ENCODE measurements around the gene LHFPL6. TPM values are rescaled to one million over a fixed set of nuclear protein-coding genes. Genes with fewer than 3 reads are reported as not detected.

Gene LHFPL6
- total RNA-seq, 1 donor from 2014 or later, result 3.0 TPM

GRCh38 chr13:39509616-39510315 lies 93.2 kb downstream of the LHFPL6 start:
- no peaks in the 10 kb centered on the region for H4K20me1 ChIP-seq (ENCODE audit: low read depth)
- H3K79me2 ChIP-seq (ENCODE audit: low read depth), result no peaks in the 10 kb centered on the region
- H3K27me3 ChIP-seq, result no peaks in the 10 kb centered on the region
- H3K9me3 ChIP-seq (ENCODE audit: low read depth), result no peaks in the 10 kb centered on the region
- no peak overlapping the region for H3K9ac ChIP-seq
- H3K4me3 Mint-ChIP-seq, result no peak overlapping the region
- peaks cover 11% of the 10 kb centered on the region for H3F3A ChIP-seq (ENCODE audit: low read depth)
- H3K4me1 Mint-ChIP-seq, result peaks cover 28% of the 10 kb centered on the region
- no peak overlapping the region for H3K27ac Mint-ChIP-seq
- H3K27ac ChIP-seq, result no peak overlapping the region
- peaks cover 6% of the 10 kb centered on the region for H3K36me3 Mint-ChIP-seq
- DNase-seq (ENCODE audit: low spot score), result no peak
- no peak overlapping the region for H3K4me3 ChIP-seq
- H3K27me3 Mint-ChIP-seq (ENCODE audit: insufficient read depth, low read depth), result no peaks in the 10 kb centered on the region
- H3K9me3 Mint-ChIP-seq, result peaks cover 4% of the 10 kb centered on the region
- peaks cover 19% of the 10 kb centered on the region for H3K4me1 ChIP-seq
- TF ChIP-seq EZH2phosphoT487 (IDR thresholded peaks at IDR 0.05) (no peak), CTCF (IDR thresholded peaks at IDR 0.05) (no peak), EZH2 (IDR thresholded peaks at IDR 0.05) (no peak)
- no peak overlapping the region for H2AFZ ChIP-seq (replicated peaks)
- no peak overlapping the region for H3K4me2 ChIP-seq
- H3K36me3 ChIP-seq, result no peaks in the 10 kb centered on the region

- no peaks in the 10 kb centered on the region for H3K27me3 Mint-ChIP-seq (ENCODE audit: insufficient read depth, low read depth)
- Histone ChIP-seq H3K9ac (no peak overlapping the region), H3K79me2 (ENCODE audit: low read depth) (no peaks in the 10 kb centered on the region), H2AFZ (replicated peaks) (no peak overlapping the region), H3K27ac (no peak overlapping the region), H3K4me2 (no peak overlapping the region), H3K9me3 (ENCODE audit: low read depth) (no peaks in the 10 kb centered on the region), H3F3A (ENCODE audit: low read depth) (peaks cover 4% of the 10 kb centered on the region), H3K4me1 (peaks cover 13% of the 10 kb centered on the region), H4K20me1 (ENCODE audit: low read depth) (no peaks in the 10 kb centered on the region), H3K36me3 (no peaks in the 10 kb centered on the region), H3K27me3 (no peaks in the 10 kb centered on the region), H3K4me3 (no peak overlapping the region)
- TF ChIP-seq CTCF (IDR thresholded peaks at IDR 0.05) (no peak), EZH2 (IDR thresholded peaks at IDR 0.05) (no peak), EZH2phosphoT487 (IDR thresholded peaks at IDR 0.05) (no peak)
- peaks cover 2% of the 10 kb centered on the region for H3K9me3 Mint-ChIP-seq
- no peak overlapping the region for H3K27ac Mint-ChIP-seq
- no peak overlapping the region for H3K4me3 Mint-ChIP-seq
- DNase-seq (ENCODE audit: low spot score), result no peak
- H3K36me3 Mint-ChIP-seq, result peaks cover 10% of the 10 kb centered on the region
- peaks cover 26% of the 10 kb centered on the region for H3K4me1 Mint-ChIP-seq
These were observed 96.2 kb downstream of the LHFPL6 start for GRCh38 chr13:39506559-39507390.

GRCh38 chr13:39505151-39505550 lies 97.8 kb downstream of the LHFPL6 start:
- H3K4me3 Mint-ChIP-seq, result no peak overlapping the region
- no peak for DNase-seq (ENCODE audit: low spot score)
- no peaks in the 10 kb centered on the region for H3K36me3 ChIP-seq
- no peak overlapping the region for H3K9ac ChIP-seq
- no peak overlapping the region for H3K27ac ChIP-seq
- peaks cover 15% of the 10 kb centered on the region for H3K4me1 ChIP-seq
- no peak overlapping the region for H2AFZ ChIP-seq (replicated peaks)
- H3K4me1 Mint-ChIP-seq, result peaks cover 35% of the 10 kb centered on the region
- peaks cover 2% of the 10 kb centered on the region for H3K9me3 Mint-ChIP-seq
- H3K9me3 ChIP-seq (ENCODE audit: low read depth), result no peaks in the 10 kb centered on the region
- H3K27ac Mint-ChIP-seq, result no peak overlapping the region
- H3K27me3 ChIP-seq, result no peaks in the 10 kb centered on the region
- H3F3A ChIP-seq (ENCODE audit: low read depth), result peaks cover 10% of the 10 kb centered on the region
- no peak overlapping the region for H3K4me3 ChIP-seq
- H3K36me3 Mint-ChIP-seq, result peaks cover 10% of the 10 kb centered on the region
- H4K20me1 ChIP-seq (ENCODE audit: low read depth), result no peaks in the 10 kb centered on the region
- TF ChIP-seq EZH2phosphoT487 (IDR thresholded peaks at IDR 0.05), result no peak
- no peak for TF ChIP-seq CTCF (IDR thresholded peaks at IDR 0.05)
- no peak for TF ChIP-seq EZH2 (IDR thresholded peaks at IDR 0.05)
- H3K27me3 Mint-ChIP-seq (ENCODE audit: insufficient read depth, low read depth), result no peaks in the 10 kb centered on the region
- H3K4me2 ChIP-seq, result no peak overlapping the region
- H3K79me2 ChIP-seq (ENCODE audit: low read depth), result no peaks in the 10 kb centered on the region
